ENCODE data around the gene ISL1.

ISL1 gene

DNA sequence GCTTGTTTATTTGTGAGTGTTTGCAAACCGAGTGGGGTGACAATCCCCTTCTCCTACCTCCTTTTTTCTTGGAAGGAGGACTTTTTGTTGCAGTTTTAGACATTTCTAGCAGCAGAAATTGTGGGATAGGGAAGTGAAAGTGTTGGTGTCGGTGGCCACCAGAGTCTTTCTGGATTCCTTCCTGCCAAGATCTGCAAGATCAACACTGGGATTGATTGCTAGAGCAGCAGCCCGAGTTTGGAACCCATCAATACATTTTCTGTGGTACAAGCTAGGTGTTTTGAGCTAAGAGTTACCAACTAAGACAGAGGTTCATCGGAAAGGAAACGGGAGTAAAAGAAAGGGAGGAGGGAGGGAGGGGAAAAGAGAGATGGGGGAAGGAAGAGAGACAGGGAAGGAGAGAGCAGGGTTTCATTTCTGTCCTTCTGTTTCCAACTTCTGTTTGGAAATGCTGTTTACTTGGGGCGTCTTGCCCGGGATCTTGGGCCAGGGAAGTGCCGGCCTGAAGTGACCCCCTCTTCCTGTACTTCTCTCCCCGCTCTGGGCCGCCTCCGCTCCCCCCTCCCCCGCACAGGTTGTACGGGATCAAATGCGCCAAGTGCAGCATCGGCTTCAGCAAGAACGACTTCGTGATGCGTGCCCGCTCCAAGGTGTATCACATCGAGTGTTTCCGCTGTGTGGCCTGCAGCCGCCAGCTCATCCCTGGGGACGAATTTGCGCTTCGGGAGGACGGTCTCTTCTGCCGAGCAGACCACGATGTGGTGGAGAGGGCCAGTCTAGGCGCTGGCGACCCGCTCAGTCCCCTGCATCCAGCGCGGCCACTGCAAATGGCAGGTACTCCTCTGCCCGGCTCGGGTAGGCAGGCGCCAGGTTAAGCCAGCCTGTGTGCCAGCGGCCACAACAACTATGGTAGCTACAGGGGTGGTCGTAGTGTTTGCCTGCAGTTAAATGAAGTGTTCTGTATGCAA, 4.0 kb downstream of the ISL1 start:
- DNase-seq = peak in 4 of 56 donors; percentile 5 to 35 (median 32)

DNA sequence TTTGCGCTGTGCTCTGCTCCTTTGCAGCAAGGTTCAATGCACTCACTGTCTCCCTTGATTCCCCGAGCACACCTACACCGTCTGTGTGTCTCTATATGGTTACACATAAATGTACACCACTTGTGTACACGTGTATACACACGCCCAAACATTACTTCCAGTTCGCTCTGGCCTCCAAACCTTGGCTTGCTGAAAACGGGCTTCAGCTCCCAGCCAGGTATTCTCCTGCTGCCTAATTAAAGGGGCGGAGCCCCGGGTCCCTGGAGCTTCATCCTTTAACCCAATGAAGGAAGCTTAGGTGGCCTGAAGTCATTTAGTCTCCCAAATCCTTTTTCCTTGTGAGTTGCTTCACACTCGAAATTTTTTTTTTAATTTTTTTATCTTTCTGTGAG, 4.6 kb downstream of the ISL1 start:
- peak in 1 of 56 donors; percentile 9 for DNase-seq

DNA sequence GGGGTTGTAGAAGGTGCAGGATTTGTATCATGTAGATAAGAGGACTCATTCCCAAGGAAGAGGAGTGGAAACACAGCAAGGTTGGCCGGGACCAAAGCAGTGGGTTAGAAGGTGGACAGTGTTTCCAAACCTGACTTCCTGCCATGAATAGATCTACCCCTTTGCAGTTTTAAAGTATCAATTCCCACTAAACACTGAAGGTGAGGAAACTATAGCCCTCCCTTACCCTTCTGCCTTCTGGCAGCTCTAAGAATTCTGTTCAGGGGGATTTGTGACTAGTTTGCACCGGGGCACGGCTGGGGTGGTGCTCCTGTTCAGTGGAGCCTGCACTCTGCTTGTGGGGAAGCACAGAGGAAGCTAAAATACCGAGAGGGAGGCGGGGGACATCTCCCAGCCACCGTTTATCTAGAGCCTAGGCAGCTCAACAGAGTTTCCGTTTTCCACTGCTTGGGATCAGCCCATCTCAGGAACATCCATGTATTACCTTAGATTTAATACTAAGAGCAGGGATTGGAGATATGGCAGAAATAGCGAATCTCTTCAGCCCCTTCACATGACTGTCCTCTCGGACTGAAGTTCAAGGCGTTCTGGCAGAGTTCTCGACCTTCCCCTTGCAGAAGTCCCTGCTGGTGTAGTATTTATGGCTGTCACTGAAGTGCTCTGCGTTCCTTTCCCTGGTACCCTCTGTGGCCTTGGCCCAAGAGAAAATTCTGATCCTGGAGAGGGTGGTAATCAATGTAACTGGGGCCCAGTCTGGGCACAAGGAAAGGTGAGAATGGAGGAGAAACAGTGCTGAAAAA, 5.4 kb downstream of the ISL1 start:
- DNase-seq = no peak

DNA sequence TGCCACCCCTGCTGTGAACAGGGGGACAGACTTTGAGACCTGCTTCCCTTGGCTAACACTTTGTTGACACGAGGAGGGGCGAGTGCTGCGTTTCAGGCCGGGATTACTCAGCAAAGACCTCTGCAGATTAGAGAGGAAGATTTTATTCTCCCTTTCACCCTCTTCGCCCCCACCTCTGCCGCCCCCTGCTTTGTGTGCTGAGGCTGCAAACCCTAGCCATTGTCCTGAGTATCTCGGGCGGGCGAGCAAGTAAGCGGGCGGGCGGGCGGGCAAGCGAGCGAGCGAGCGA, 6.0 kb downstream of the ISL1 start:
- DNase-seq = no peak

DNA sequence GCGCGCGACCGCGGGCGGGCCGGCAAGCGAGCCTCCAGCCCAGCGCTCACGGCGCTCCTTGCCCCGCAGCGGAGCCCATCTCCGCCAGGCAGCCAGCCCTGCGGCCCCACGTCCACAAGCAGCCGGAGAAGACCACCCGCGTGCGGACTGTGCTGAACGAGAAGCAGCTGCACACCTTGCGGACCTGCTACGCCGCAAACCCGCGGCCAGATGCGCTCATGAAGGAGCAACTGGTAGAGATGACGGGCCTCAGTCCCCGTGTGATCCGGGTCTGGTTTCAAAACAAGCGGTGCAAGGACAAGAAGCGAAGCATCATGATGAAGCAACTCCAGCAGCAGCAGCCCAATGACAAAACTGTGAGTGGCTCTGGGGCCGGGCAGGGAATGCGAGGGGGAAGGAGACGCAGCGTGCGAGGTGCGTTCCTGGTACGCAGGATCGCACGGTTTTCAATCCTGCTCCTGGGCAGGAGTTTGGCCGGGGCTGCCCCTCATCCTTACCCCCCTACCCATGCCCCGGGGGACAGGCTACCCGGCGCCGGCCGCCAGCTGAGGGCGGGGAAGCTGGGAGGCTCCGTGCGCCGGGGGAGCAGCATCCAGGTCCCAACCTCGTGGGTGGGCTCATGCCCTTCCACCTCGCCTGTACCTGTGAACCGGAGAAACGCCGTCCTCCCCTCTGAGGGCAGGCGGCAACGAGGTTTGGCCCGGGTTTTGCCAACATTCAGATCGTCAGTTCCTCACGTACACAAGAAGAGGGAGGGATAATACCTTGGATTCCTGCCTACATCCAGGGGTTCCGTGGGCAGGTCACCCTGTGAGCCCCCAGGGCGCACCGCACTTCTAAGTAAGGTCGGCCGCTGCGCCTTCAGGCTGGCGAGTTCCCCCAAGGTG, 6.6 kb downstream of the ISL1 start:
- DNase-seq = no peak

DNA sequence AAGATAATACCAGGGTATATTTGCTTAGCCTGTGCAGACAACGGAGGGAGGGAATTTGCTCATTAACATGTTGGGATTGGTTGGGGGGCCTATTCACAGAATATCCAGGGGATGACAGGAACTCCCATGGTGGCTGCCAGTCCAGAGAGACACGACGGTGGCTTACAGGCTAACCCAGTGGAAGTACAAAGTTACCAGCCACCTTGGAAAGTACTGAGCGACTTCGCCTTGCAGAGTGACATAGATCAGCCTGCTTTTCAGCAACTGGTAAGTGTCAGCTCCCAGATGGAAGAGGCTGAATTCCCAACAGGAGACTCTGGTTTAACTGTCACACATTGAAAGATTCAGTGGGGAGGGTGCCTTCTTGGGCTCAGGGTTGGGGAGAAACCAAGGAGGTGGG, 7.9 kb downstream of the ISL1 start:
- DNase-seq = no peak

DNA sequence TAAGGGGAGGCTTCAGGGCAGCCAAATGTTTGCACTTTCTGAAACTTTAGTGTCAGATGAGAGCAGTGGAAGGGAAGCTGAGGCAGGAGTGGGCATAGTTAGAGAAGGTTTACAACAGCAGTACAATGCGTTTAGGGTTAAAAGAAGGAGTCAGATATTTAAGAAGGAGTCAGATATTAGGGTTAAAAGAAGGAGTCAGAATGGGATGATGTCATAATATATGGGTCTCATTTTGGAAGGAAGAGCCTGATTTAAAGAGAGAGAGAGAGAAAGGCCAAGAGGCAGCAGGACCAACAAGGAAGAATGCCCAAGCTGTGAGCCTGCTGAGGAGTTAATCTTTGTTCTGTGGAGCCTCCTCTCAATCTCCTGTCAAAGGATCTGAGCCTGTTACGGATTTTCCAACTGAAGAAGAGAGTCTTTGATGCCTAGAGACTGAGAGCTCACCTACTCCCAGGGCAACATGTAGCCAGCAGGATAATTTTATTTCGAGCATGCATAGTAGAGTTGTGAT, 9.5 kb downstream of the ISL1 start:
- DNase-seq = no peak

DNA sequence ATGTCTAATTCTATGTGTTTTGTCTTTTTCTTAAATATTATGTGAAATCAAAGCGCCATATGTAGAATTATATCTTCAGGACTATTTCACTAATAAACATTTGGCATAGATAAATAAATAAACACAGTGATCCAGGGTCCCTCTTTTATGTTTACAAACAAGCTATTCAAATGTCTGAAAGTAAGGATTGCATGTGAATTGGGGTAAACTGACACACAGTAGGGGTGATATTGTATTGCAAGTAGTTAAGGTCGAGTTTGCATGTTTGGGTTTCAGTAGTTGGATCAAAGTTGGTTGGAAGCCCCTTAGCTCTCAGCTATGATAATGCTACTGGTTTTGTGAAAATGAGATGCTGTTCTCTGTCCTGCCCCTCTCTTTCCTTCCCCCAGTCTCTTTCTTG, 11.4 kb downstream of the ISL1 start:
- DNase-seq = no peak

DNA sequence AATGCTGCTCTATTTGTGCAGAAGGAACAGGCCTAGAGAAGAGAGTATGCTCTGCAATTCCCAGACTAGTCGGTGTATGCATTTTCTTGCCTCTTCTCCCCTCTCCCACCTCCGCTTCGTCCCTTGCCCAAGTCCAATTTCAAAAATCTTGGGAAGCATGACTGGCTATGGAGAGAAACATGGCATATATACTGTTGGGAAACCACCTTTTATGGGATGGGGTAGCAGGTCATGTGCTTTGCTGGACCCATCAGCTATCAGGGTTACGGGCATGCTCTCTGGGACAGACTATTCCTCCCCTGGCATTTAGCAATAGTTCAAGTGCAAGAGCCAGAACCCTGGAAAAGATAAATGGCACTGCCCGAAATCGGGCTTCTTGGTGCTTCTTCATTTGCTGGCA, 12.0 kb downstream of the ISL1 start:
- no peak for DNase-seq

DNA sequence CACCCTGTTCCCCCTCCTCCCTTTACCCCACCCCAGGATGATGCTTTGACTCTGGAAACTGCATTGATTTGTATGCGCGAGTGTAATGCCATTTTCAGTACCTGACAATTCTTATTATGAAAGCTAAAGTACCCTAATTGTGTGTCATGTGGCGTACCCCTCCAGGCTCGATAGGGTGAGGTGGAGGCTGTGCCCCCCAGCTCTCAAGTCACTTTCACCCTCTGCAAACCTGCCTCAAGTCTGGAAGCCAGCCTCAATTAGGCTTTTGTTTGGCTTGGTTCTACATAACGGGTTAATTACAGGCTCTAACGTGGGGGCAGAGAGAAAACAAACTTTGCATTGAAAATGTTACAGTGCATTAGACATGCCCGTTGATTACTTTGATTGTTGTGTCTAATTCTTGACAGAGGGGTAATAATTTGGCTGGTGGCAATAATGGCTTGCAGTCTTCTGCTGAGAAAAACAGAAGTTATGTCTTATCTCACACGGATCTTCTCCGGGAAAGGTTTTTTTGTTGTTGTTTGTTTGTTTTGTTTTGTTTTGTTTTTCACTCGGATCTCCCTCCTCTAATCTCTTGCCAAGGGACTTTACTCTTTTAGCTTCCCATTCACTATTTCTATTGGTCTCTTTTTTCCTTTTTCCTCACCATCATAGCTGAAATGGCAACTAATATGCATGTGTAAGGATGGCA, 12.6 kb downstream of the ISL1 start:
- no peak for DNase-seq

DNA sequence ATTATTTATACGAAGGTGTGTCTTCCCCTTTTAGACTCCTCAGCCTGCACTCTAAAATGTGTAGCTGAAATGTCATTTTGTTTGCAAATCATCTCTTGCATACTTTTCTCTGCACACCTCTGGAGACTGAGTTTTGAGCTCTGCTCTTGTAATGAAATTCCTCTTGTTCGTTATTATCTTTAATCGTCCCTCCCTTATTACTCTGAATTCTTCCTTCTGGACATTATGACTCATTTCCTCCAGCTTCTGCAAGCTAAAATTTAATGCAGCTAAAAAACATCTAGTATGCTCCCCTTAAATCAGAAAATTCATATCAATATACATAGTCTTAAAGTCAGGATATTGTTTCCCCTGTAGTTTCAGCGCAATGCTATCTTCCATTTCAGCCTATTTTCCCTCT, 13.5 kb downstream of the ISL1 start:
- DNase-seq = no peak

DNA sequence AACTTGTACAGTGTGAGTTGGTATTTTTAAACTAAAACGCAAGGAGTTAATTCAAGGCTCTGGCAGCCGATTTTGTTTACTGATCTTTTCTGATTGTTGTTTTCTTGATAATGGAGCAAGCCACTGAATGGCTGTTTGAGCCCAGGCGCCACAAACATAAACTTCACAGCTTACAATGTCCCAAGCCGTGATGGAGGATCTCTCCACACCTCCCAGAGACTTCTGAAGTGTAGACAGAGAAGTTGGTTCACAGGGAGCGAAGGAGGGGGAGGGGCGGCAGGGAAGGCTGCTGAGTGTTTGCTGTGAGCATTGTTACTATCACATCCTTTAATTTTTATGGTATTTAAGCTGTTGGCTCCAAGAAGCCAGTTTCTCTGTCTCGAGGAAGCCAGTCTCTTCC, 14.7 kb downstream of the ISL1 start:
- no peak for DNase-seq

DNA sequence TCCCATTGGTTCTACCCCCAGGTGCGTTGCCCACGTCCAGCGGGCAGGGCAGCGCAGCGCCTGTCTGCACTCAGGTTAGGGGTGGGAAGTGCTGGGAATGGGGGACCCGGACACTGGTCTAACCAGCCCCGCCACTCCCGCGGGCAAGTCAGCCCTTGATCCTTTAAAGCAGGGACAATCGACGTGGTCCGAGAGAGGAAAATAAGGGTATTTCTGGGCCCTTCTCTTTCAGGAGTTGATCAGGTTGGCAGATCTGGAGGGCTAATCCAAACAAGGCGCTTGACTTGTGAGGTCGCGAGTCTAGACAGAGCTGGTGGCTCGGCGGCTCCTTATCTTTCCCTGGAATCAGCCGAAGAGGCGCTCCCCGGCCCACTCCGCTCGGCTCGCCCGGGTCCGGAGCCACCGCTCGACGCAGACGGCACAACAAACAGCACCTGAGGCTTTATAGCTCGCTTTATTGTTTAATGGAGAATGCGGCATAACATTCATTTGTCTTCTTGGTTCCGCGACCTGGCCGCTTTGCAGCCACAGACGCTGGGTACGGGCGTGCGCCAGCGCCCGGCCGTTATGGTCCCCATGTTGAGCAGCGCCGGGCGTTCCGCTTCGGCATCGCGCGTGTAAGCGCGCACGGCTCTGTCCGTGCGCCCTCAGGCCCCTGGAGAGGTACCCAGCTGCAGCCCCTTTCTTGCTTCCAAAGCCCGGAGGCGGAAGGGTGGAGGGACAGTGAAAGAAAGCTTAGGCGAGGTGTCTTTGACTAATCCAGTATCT, 15.8 kb downstream of the ISL1 start:
- no peak for DNase-seq

DNA sequence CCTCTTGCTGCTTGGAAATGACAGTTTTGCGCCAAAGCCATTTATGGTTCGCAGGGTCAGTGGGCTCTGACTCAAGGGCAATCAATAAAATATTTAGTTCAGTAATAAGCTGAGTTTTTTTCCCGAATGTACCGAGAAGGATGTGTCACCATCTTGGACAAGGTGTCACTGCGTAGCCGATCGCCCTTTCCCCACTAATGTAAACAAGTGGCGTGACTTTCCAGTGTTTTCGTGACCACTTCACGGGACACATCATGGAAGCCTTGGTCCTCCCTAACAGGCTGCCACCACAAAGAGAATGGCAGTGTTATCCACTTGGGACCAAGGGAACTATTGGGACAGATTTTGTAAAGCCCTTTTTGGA, 16.4 kb downstream of the ISL1 start:
- DNase-seq = no peak

DNA sequence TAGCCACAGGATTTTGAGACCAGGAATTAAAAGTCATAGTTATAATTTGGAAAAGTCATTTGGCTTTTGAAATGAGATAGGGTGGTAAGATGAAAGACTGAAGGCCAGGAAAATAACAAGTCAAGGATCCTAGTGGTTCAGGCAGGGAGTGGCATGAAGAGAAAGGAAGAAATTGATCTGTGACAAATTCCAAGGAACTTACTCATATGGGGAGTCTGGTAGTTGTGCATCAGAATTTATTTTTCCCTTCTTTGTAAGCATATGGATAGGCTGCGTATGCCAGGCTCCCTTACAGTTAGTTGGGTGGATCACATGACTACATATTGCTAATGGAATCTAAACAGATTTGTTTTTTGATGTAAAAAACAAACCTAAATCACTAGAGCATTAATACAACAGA, 21.0 kb downstream of the ISL1 start:
- no peak for DNase-seq

DNA sequence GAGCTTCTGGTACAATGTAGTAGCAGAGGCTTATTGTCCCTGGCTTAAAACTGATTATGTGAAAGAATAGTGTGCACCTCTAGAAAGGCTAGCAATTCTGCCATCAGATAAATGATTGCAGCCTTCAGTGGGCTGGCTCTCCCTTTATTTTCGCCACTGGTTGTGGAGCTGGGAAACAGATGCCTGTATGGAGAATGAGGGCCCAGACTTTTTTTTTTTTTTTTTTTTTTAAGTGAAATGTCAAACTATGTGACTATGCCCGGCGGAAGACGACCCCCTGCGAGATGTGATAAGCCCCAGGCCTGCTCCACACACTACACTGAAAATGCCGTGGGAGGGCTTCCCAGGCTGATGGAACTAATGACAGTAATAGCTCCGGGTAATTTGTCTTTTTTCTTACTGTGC, 28.7 kb downstream of the ISL1 start:
- DNase-seq = no peak

DNA sequence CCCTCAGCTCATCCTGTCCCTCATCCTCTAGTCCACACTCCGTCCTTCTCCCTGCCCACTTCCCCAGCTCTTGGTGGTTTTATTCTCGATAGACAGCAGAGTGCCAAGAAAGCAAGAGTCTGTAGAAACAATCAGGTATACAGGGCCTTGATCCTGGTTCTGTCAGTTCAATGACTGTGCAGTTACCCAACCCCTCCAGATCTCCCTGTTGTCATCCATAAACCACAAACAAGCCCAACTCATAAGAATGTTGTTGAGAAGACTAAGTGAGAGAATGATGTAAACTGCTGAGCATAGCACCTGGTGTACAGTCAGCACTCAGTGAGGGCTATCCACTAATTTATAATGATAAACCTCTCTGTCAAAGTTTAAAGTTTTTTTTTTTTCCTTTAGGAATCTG, 31.3 kb downstream of the ISL1 start:
- DNase-seq = no peak

DNA sequence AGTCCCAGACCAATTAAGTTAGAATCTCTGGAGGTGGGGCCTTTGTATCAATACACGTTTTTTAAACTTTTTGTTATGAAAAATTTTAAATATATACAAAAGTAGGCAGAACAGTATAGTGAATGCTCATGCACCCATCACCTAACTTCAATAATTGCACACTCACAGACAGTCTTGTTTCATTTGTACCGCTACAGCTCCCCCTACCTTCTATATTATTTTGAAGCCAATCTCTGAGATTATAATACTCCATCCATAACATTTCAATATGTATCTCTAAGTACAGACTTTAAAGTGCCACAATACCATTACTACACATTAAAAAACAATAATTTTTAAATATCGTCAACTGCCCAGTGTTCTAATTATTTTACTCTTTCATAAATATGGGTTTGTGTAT, 32.9 kb downstream of the ISL1 start:
- no peak for DNase-seq

DNA sequence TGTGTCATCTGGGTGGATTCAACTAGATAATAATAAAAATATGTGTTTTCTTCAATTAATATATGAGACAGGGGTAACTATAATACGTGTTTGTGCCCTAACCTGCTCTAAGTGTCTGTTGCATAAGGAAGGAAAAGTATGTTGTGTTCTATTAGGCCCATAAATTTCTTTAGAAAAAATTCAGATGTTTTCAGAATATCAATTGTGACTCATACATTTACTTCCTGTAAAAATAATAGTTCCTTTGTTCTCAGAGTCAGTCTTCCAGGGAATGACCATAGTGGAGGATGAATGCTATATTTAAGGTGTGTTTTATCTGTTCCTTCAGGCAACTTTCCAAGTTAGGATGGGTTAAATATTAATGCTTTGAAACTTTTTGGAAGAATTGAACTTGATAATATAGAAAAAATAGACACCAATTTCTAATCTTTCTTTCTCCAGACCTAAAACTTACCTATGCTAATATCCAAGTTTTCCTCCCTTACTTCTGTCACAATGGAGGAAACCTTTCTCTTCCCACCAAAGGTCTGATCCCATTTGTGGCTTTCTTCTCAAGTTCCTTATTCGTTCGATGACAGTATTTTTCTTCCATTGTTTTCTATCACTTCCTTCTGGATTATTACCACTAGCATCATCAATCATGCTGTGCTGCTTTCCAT, 49.9 kb downstream of the ISL1 start:
- DNase-seq = no peak

DNA sequence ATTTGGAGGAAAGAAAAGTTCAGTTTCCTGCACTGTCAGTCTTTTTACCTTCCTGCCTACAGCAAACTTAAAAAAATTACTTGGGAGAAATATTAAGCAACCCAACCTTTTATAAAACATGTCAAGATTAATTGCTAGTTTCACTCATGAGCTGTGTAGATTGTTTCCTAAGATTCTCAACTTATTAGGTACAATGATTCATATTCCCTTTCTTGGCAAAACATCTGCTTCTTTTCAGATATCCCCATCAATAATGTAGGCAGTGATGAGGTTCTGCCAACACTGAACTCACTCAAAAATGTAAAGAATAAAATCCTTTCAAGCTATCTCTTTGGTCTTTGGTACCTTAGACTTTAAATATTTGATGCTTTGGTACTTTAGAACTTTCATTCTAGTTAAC, 56.0 kb downstream of the ISL1 start:
- DNase-seq = no peak

All from nucleus accumbens (tissue), 56 donors.